EH (cell line): ENCODE results near the gene LSAMP.

ENCODE experiments used
- DNase-seq: peaks from one replicate; pipeline ENCODE4 v3.0.0-alpha.2; 2015; ENCODE audit warnings: low read depth

The LSAMP gene

GRCh38 chr3:116052602-116053001, 392.7 kb downstream of the LSAMP start:
- no peak for DNase-seq

GRCh38 chr3:116051586-116051985, 393.7 kb downstream of the LSAMP start:
- DNase-seq, result no peak

GRCh38 chr3:116051040-116051439, 394.2 kb downstream of the LSAMP start:
- no peak for DNase-seq

- no peak for DNase-seq
Observed at GRCh38 chr3:116050311-116050915, 394.9 kb downstream of the LSAMP start.

GRCh38 chr3:116048991-116049390, 396.3 kb downstream of the LSAMP start:
- DNase-seq, result no peak

GRCh38 chr3:116046350-116046749, 398.9 kb downstream of the LSAMP start:
- no peak for DNase-seq

- DNase-seq, result no peak
Observed at GRCh38 chr3:116045314-116045713, 400.0 kb downstream of the LSAMP start.

GRCh38 chr3:116040152-116040551, 405.1 kb downstream of the LSAMP start:
- no peak for DNase-seq

- no peak for DNase-seq
Observed at GRCh38 chr3:116039651-116039985, 405.7 kb downstream of the LSAMP start.

- no peak for DNase-seq
Observed at GRCh38 chr3:116038968-116039650, 406.2 kb downstream of the LSAMP start.

GRCh38 chr3:116037954-116038911, 407.1 kb downstream of the LSAMP start:
- no peak for DNase-seq

- no peak for DNase-seq
Observed at GRCh38 chr3:116035429-116035828, 409.9 kb downstream of the LSAMP start.

- DNase-seq, result no peak
Observed at GRCh38 chr3:116034794-116035193, 410.5 kb downstream of the LSAMP start.

- DNase-seq, result no peak
Observed at GRCh38 chr3:116034086-116034485, 411.2 kb downstream of the LSAMP start.

- no peak for DNase-seq
Observed at GRCh38 chr3:116033516-116033915, 411.8 kb downstream of the LSAMP start.

- no peak for DNase-seq
Observed at GRCh38 chr3:116032176-116032575, 413.1 kb downstream of the LSAMP start.

GRCh38 chr3:116030131-116030850, 415.0 kb downstream of the LSAMP start:
- DNase-seq, result no peak

GRCh38 chr3:116029266-116029665, 416.0 kb downstream of the LSAMP start:
- no peak for DNase-seq

- DNase-seq, result no peak
Observed at GRCh38 chr3:116028157-116028556, 417.1 kb downstream of the LSAMP start.

- DNase-seq, result no peak
Observed at GRCh38 chr3:116020989-116021388, 424.3 kb downstream of the LSAMP start.

- peak; percentile 10 for DNase-seq
Observed at GRCh38 chr3:116020495-116020894, 424.8 kb downstream of the LSAMP start.

- DNase-seq, result no peak
Observed at GRCh38 chr3:116019254-116019763, 426.0 kb downstream of the LSAMP start.
